OCI-LY3 (cell line): ENCODE data around the gene CFAP97D2.
A peak's percentile ranks its signal among the peaks of the same experiment; 100 is the strongest.

Experiments used
- H2AFZ ChIP-seq: fragments of 200-600, 300-600 bp; shearing (Covaris generic); 2 replicates; pipeline ENCODE4 v1.6.0; 2014; ENCODE audit warnings: antibody characterized with exemption, low read depth, low read length
- H3K27ac ChIP-seq: fragments of 200-600, 300-600 bp; sonication (generic); 2 replicates; pipeline ENCODE4 v1.5.1; 2014; ENCODE audit warnings: mild to moderate bottlenecking, low read length, moderate library complexity, mixed read lengths
- H3K27me3 ChIP-seq: fragments of 200-600, 300-600 bp; sonication (generic); 2 replicates; pipeline ENCODE4 v1.6.1; 2014; ENCODE audit warnings: low read depth, low read length, mixed read lengths
- H3K36me3 ChIP-seq: fragments of 200-600, 300-600 bp; sonication (generic); replicated peaks from 2 replicates; pipeline ENCODE3; 2014; ENCODE audit warnings: low read depth, low read length, mixed read lengths
- H3K4me1 ChIP-seq: fragments of 300-600, 200-600 bp; sonication (generic); 2 replicates; pipeline ENCODE4 v1.6.1; 2014; ENCODE audit warnings: low read length, mixed read lengths
- H3K4me2 ChIP-seq: fragments of 200-600, 300-600 bp; sonication (generic); 2 replicates; pipeline ENCODE4 v1.6.1; 2014; ENCODE audit warnings: low read length, mixed read lengths
- H3K4me3 ChIP-seq: fragments of 300-600, 200-600 bp; sonication (generic); 2 replicates; pipeline ENCODE4 v1.5.1; 2014; ENCODE audit warnings: antibody characterized with exemption, mild to moderate bottlenecking, low read length, moderate library complexity
- H3K79me2 ChIP-seq: fragments of 300-600, 200-600 bp; shearing (Covaris generic); 2 replicates; pipeline ENCODE4 v1.6.1; 2014; ENCODE audit warnings: mild to moderate bottlenecking, low read length, mixed read lengths
- H3K9ac ChIP-seq: fragments of 300-600, 200-600 bp; shearing (Covaris generic); 2 replicates; pipeline ENCODE4 v1.6.0; 2014; ENCODE audit warnings: mild to moderate bottlenecking, low read length, moderate library complexity
- H3K9me3 ChIP-seq: fragments of 200-600, 300-600 bp; shearing (Covaris generic); 2 replicates; pipeline ENCODE4 v1.6.1; 2014; ENCODE audit warnings: low read length, mixed read lengths; ENCODE audit not compliant: insufficient read depth
- H4K20me1 ChIP-seq: fragments of 200-600, 300-600 bp; sonication (generic); 2 replicates; pipeline ENCODE4 v1.6.1; 2016; ENCODE audit warnings: low read length, mixed read lengths; ENCODE audit not compliant: insufficient read depth
- EZH2phosphoT487 ChIP-seq: fragments of 200-600 bp; shearing (Covaris generic); IDR thresholded peaks from 2 replicates; pipeline ENCODE4 v1.6.1; 2018; ENCODE audit warnings: antibody characterized with exemption, mixed run types, low read depth
- TF ChIP-seq, protein P1 (sequence below): fragments of 200-600, 300-600 bp; sonication (generic); IDR thresholded peaks from 2 replicates; pipeline ENCODE4 v1.5.1; 2014; ENCODE audit warnings: antibody characterized with exemption, low read length, low read depth

Gene CFAP97D2

DNA sequence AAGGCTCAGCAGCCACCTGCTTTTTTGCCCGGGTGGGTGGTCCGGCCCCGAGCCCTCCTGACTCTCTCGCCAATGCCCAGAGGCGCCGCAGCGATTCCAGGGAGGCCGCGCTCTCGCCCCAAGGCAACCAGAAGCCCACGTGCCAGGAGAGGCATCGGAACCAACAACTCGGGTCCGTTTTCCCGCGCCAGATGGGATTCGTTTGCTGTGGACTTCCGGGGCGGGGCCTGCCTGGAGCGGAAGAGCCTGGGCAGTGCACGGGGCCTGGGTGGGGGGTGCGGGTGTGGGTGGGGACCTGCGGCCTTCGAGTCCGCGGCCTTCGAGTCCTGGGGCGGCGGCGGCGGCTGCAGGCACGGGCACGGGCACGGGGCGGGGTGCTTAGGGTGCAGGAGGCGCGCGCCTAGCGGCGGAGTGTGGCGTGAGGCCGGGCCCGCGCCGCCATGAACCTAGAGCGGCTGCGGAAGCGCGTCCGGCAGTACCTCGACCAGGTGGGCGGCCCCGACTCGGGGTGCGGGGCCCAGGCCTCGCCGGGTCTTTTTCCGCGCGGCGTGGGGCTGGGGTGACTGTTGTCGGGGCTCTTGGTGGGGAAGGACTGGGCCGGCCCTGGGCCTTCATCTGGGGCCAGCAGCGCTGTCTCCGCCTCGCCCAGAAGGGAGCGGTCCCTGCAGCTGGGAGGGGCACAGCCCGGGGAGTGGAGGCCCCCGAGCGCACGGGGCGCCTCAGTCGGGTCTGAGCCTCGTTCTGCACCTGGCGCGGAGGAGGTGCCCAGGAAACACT is 55.8 kb downstream of the CFAP97D2 start, which contains the start of gene CDC16:
Gene CDC16 (plus strand): TSS at position 253 of the 777 bp plus-strand sequence. CDS start 188 bp downstream, at position 441.
- peaks cover 20% of the 10 kb centered on the region for H3K36me3 ChIP-seq
- no peaks in the 10 kb centered on the region for H3K9me3 ChIP-seq
- peak within 1 kb of the TSS; percentile 55 for H3K27ac ChIP-seq
- H3K9ac ChIP-seq, result peak within 1 kb of the TSS; percentile 77
- H4K20me1 ChIP-seq, result peaks cover 11% of the 10 kb centered on the region; the same call in 1 of the 2 replicates
- H3K4me3 ChIP-seq, result peak within 1 kb of the TSS; percentile 80
- peaks cover 10% of the 10 kb centered on the region for H3K4me1 ChIP-seq
- H3K79me2 ChIP-seq, result peaks cover 23% of the 10 kb centered on the region
- H2AFZ ChIP-seq, result peak within 1 kb of the TSS; percentile 97
- peak within 1 kb of the TSS; percentile 80 for H3K4me2 ChIP-seq
- TF ChIP-seq, protein P1, sequence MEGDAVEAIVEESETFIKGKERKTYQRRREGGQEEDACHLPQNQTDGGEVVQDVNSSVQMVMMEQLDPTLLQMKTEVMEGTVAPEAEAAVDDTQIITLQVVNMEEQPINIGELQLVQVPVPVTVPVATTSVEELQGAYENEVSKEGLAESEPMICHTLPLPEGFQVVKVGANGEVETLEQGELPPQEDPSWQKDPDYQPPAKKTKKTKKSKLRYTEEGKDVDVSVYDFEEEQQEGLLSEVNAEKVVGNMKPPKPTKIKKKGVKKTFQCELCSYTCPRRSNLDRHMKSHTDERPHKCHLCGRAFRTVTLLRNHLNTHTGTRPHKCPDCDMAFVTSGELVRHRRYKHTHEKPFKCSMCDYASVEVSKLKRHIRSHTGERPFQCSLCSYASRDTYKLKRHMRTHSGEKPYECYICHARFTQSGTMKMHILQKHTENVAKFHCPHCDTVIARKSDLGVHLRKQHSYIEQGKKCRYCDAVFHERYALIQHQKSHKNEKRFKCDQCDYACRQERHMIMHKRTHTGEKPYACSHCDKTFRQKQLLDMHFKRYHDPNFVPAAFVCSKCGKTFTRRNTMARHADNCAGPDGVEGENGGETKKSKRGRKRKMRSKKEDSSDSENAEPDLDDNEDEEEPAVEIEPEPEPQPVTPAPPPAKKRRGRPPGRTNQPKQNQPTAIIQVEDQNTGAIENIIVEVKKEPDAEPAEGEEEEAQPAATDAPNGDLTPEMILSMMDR, result no peak
- TF ChIP-seq EZH2phosphoT487, result no peak
- peaks cover 10% of the 10 kb centered on the region for H3K27me3 ChIP-seq

DNA sequence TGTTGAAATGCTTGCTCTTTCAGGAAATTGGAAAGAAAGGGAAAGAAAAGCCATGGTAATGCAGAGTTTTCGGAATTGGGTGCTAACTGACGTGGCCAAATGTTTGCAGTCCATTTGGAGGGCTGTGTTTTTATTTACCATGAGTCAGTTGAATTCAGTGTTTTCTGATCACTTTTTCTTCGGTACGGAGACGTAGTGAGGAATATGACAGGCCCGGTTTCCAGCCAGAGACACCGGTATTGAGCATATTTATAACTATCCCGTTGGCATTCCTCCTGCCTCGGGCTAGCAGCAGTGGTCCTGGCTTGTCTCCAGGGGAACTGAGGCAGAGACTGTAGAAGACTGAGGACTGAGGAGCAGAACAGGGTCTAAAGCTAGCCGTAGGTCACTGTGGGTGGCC is 56.6 kb downstream of the CFAP97D2 start:
- H3K4me2 ChIP-seq, result peak overlapping the region; percentile 80
- TF ChIP-seq, protein P1, result no peak
- H3K9me3 ChIP-seq, result no peaks in the 10 kb centered on the region
- H2AFZ ChIP-seq, result no peak overlapping the region
- H3K4me3 ChIP-seq, result peak overlapping the region; percentile 80
- H3K4me1 ChIP-seq, result peaks cover 10% of the 10 kb centered on the region
- peaks cover 21% of the 10 kb centered on the region for H3K36me3 ChIP-seq
- peaks cover 2% of the 10 kb centered on the region; the same call in 1 of the 2 replicates for H3K27me3 ChIP-seq
- H4K20me1 ChIP-seq, result peaks cover 11% of the 10 kb centered on the region; the same call in 1 of the 2 replicates
- no peak overlapping the region for H3K27ac ChIP-seq
- peak overlapping the region; percentile 77 for H3K9ac ChIP-seq
- H3K79me2 ChIP-seq, result peaks cover 23% of the 10 kb centered on the region

DNA sequence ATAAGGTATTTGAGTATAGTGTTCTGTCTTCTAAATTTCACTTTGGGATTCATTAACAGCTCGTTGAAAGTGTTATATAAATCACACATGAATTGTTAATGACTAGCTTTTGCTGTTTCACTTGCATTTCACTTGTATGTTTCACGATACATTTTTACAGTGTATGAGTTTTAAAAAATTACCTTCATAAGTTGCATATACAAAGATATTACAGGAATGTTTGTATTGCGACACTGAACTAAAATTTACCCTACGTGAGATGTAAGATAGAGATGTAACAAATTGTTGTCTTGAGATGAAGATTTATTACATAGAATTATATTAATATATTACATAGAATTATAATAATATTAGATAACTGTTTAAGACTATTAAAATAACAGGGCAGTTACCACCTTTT is 57.2 kb downstream of the CFAP97D2 start:
- peak overlapping the region; percentile 77 for H3K9ac ChIP-seq
- peaks cover 25% of the 10 kb centered on the region for H3K36me3 ChIP-seq
- peaks cover 23% of the 10 kb centered on the region for H3K79me2 ChIP-seq

More for the DNA sequence above, 57.2 kb downstream of the CFAP97D2 start:
- Histone ChIP-seq H2AFZ (no peak overlapping the region), H4K20me1 (peaks cover 11% of the 10 kb centered on the region; the same call in 1 of the 2 replicates), H3K4me2 (peak overlapping the region; percentile 80), H3K4me1 (peaks cover 10% of the 10 kb centered on the region), H3K27me3 (no peaks in the 10 kb centered on the region), H3K9me3 (no peaks in the 10 kb centered on the region), H3K27ac (no peak overlapping the region), H3K4me3 (peak overlapping the region; percentile 80)
- TF ChIP-seq, protein P1, result no peak
